Mammary microvascular endothelial cell (primary cell): ENCODE data around the gene HOXD3. TPM values are rescaled to one million over a fixed set of nuclear protein-coding genes. Genes with fewer than 3 reads are reported as not detected.

Experiments
- total RNA-seq: library from RNA; depleted of rRNA; stranded (reverse); fragments of >200 nt; gene quantifications from 2 replicates; pipeline ENCODE4 v1.2.3, GENCODE V29; 2015

The HOXD3 gene
- total RNA-seq = 4.6 and 4.9 TPM in 2 replicates

GRCh38 chr2:176156807-176157498, at the start of gene HOXD3:
HOXD3 (plus strand) TSS chr2:176157307; CDS start chr2:176169115, 11,808 bp downstream.

GRCh38 chr2:176115883-176116813, 41.0 kb upstream of the HOXD3 start, which contains the start of gene HOXD10:
HOXD10 (plus strand) TSS chr2:176116778; CDS start chr2:176116834, 56 bp downstream.

GRCh38 chr2:176122683-176123410, 34.3 kb upstream of the HOXD3 start, which contains the start of gene HOXD9:
HOXD9 (plus strand) TSS chr2:176122719; CDS start chr2:176122769, 50 bp downstream.

GRCh38 chr2:176128982-176129796, 27.9 kb upstream of the HOXD3 start, which contains the start of gene HOXD8:
HOXD8 (plus strand) TSS chr2:176129705; CDS start chr2:176130367, 662 bp downstream.

GRCh38 chr2:176151442-176152287, 5.4 kb upstream of the HOXD3 start, which contains the start of gene HOXD4:
HOXD4 (plus strand) TSS chr2:176151550; CDS start chr2:176151634, 84 bp downstream.

GRCh38 chr2:176187899-176188773, 31.0 kb downstream of the HOXD3 start, which contains the start of gene HOXD1:
HOXD1 (plus strand) TSS chr2:176188668; CDS start chr2:176188802, 134 bp downstream.

Other genes with a start within 250 kb of the HOXD3 start
- gene LNPK, start 155.0 kb upstream of the HOXD3 start, total RNA-seq = 3.8 and 4.7 TPM in 2 replicates
- not detected in 2 replicates for gene EVX2, start 73.3 kb upstream of the HOXD3 start, total RNA-seq
- not detected in 2 replicates for gene HOXD13, start 64.6 kb upstream of the HOXD3 start, total RNA-seq
- gene HOXD12, start 57.5 kb upstream of the HOXD3 start, total RNA-seq = not detected in 2 replicates
- 0.10 TPM in 1 of 2 replicates, not detected in the other for gene HOXD11, start 50.0 kb upstream of the HOXD3 start, total RNA-seq
- gene HOXD10, start 40.5 kb upstream of the HOXD3 start, total RNA-seq = 4.4 and 7.5 TPM in 2 replicates
- 13.6 and 17.2 TPM in 2 replicates for gene HOXD9, start 34.6 kb upstream of the HOXD3 start, total RNA-seq
- gene HOXD8, start 27.6 kb upstream of the HOXD3 start, total RNA-seq = 17.3 and 24.1 TPM in 2 replicates
- gene HOXD4, start 5.8 kb upstream of the HOXD3 start, total RNA-seq = 2.9 and 3.8 TPM in 2 replicates
- gene HOXD1, start 31.4 kb downstream of the HOXD3 start, total RNA-seq = 3.7 and 7.3 TPM in 2 replicates
- 47.6 and 58.7 TPM in 2 replicates for gene MTX2, start 112.1 kb downstream of the HOXD3 start, total RNA-seq